H1 (cell line): Measurements from ENCODE around the gene TYMS. TPM values are rescaled to one million over a fixed set of nuclear protein-coding genes. Genes with fewer than 3 reads are reported as not detected.

Source experiments
- CTCF ChIA-PET: fragments of 300-600 bp; sonication (Branson Sonifier 250); formaldehyde crosslinking; loops from one replicate; lab custom pipeline; 2021; ENCODE audit not compliant: partially characterized antibody; lab: Charles Lee
- POLR2A ChIA-PET: fragments of 300-600 bp; sonication (Branson Sonifier 250); formaldehyde crosslinking; loops from one replicate; lab custom pipeline; 2021; ENCODE audit warnings: inconsistent platforms; ENCODE audit not compliant: partially characterized antibody; lab: Charles Lee
- DNase-seq, 2 experiments: peaks; one replicate each; pipeline versions ENCODE4 v3.0.0 to v3.0.0-alpha.2; 2010 to 2022; ENCODE audit warnings: low spot score in 2 of 2, low read depth in 1 of 2, mixed read lengths in 1 of 2
- FAIRE-seq: peaks from 2 replicates; lab custom pipeline; 2011; peaks lifted over from hg19 to GRCh38; lab: Jason Lieb, UNC
- H2AFZ ChIP-seq: 2 replicates; pipeline ENCODE4 v1.8.1; 2012; ENCODE audit warnings: low read length, inconsistent platforms
- H2AK5ac ChIP-seq: 2 replicates; pipeline ENCODE4 v1.6.1; 2013; ENCODE audit warnings: low read depth, low read length
- H2BK120ac ChIP-seq: replicated peaks from 2 replicates; pipeline ENCODE3; 2013; ENCODE audit warnings: low read depth, low read length, inconsistent platforms
- H2BK12ac ChIP-seq: 2 replicates; pipeline ENCODE4 v1.6.1; 2013; ENCODE audit warnings: low read depth, low read length
- H2BK15ac ChIP-seq: 2 replicates; pipeline ENCODE4 v1.6.1; 2013; ENCODE audit warnings: low read length
- H2BK20ac ChIP-seq: 2 replicates; pipeline ENCODE4 v1.6.1; 2013; ENCODE audit warnings: low read length
- H2BK5ac ChIP-seq: 2 replicates; pipeline ENCODE4 v1.6.1; 2013; ENCODE audit warnings: low read depth, low read length
- H3K14ac ChIP-seq: 2 replicates; pipeline ENCODE4 v1.6.1; 2013; ENCODE audit warnings: inconsistent platforms; ENCODE audit not compliant: insufficient read length
- H3K18ac ChIP-seq: 2 replicates; pipeline ENCODE4 v1.6.1; 2013; ENCODE audit warnings: low read length; ENCODE audit errors: extremely low read depth
- H3K23ac ChIP-seq: 2 replicates; pipeline ENCODE4 v1.6.1; 2013; ENCODE audit warnings: inconsistent platforms; ENCODE audit not compliant: insufficient read length
- H3K23me2 ChIP-seq: 2 replicates; pipeline ENCODE4 v1.6.1; 2013; ENCODE audit warnings: low read depth, low read length
- H3K27ac ChIP-seq: 2 replicates; pipeline ENCODE4 v1.6.1; 2011; ENCODE audit warnings: low read depth, low read length, inconsistent platforms
- H3K27me3 ChIP-seq, 4 experiments: replicated peaks in 1 of 4; 1 replicate in 1 of 4; 2 replicates in 3 of 4; pipeline versions ENCODE4 v1.6.1 to v1.8.1; 2011 to 2013; ENCODE audit warnings: low read length in 3 of 4, mild to moderate bottlenecking in 3 of 4, inconsistent platforms in 2 of 4, mixed read lengths in 2 of 4, moderate library complexity in 1 of 4; ENCODE audit not compliant: control insufficient read depth in 3 of 4, insufficient read depth in 3 of 4; ENCODE audit errors: extremely low read depth in 1 of 4
- H3K36me3 ChIP-seq, 4 experiments: 2 replicates each; pipeline versions ENCODE4 v1.6.1 to v1.8.1; 2011 to 2013; ENCODE audit warnings: mild to moderate bottlenecking in 4 of 4, low read length in 3 of 4, moderate library complexity in 2 of 4, control low read depth in 1 of 4, inconsistent platforms in 1 of 4; ENCODE audit not compliant: insufficient read depth in 4 of 4, control insufficient read depth in 2 of 4
- H3K4ac ChIP-seq: replicated peaks from 2 replicates; pipeline ENCODE3; 2013; ENCODE audit warnings: low read length, low read depth, mixed read lengths, inconsistent platforms; ENCODE audit not compliant: insufficient read length
- H3K4me1 ChIP-seq, 4 experiments: replicated peaks in 1 of 4; 1 replicate in 1 of 4; 2 replicates in 3 of 4; pipeline versions ENCODE4 v1.6.1 to v1.8.1; 2011 to 2013; ENCODE audit warnings: low read length in 3 of 4, inconsistent platforms in 2 of 4, mixed read lengths in 1 of 4; ENCODE audit not compliant: insufficient read depth in 4 of 4, control insufficient read depth in 3 of 4
- H3K4me2 ChIP-seq, 2 experiments: 2 replicates each; pipeline versions ENCODE4 v1.6.1 to v1.8.1; 2011 to 2013; ENCODE audit warnings: low read depth in 2 of 2, low read length in 2 of 2, control low read depth in 1 of 2, inconsistent platforms in 1 of 2, mild to moderate bottlenecking in 1 of 2; ENCODE audit not compliant: insufficient read depth in 1 of 2
- H3K4me3 ChIP-seq, 4 experiments: fragments of 200-600, 300-600 bp in 1 of 4; sonication (generic), shearing (Covaris generic), sonication (Bioruptor Twin) in 1 of 4; 2 replicates each; pipeline versions ENCODE4 v1.5.1 to v1.8.1; 2011 to 2016; ENCODE audit warnings: low read length in 4 of 4, low read depth in 3 of 4, control low read depth in 2 of 4, inconsistent platforms in 2 of 4, mild to moderate bottlenecking in 2 of 4, mixed read lengths in 1 of 4, moderate library complexity in 1 of 4; ENCODE audit not compliant: insufficient read depth in 2 of 4; ENCODE audit errors: extremely low read depth in 1 of 4
- H3K56ac ChIP-seq: replicated peaks from 2 replicates; pipeline ENCODE3; 2013; ENCODE audit warnings: low read depth, mild to moderate bottlenecking, mixed read lengths, low read length, inconsistent platforms; ENCODE audit not compliant: insufficient read length
- H3K79me1 ChIP-seq: 2 replicates; pipeline ENCODE4 v1.6.1; 2013; ENCODE audit warnings: low read depth, low read length, control low read depth
- H3K79me2 ChIP-seq, 2 experiments: 2 replicates each; pipeline versions ENCODE4 v1.6.1 to v1.8.1; 2012 to 2013; ENCODE audit warnings: low read length in 2 of 2, mild to moderate bottlenecking in 2 of 2, inconsistent platforms in 1 of 2; ENCODE audit not compliant: insufficient read depth in 2 of 2, control insufficient read depth in 1 of 2
- H3K9ac ChIP-seq, 4 experiments: replicated peaks in 1 of 4; 1 replicate in 1 of 4; 2 replicates in 3 of 4; pipeline versions ENCODE4 v1.6.1 to v1.8.1; 2011 to 2013; ENCODE audit warnings: low read depth in 3 of 4, low read length in 3 of 4, control low read depth in 2 of 4, mild to moderate bottlenecking in 2 of 4, moderate library complexity in 2 of 4, inconsistent platforms in 1 of 4; ENCODE audit errors: extremely low read depth in 1 of 4
- H3K9me3 ChIP-seq, 2 experiments: 2 replicates each; pipeline versions ENCODE4 v1.6.1 to v1.8.1; 2012 to 2013; ENCODE audit warnings: mild to moderate bottlenecking in 2 of 2, moderate library complexity in 2 of 2, control low read depth in 1 of 2, inconsistent platforms in 1 of 2, low read depth in 1 of 2, low read length in 1 of 2, mixed read lengths in 1 of 2; ENCODE audit not compliant: insufficient read depth in 2 of 2
- H4K20me1 ChIP-seq, 2 experiments: replicated peaks in 1 of 2; 2 replicates each; pipeline versions ENCODE3 to v1.8.1; 2011 to 2013; ENCODE audit warnings: inconsistent platforms in 2 of 2, low read length in 2 of 2, mild to moderate bottlenecking in 1 of 2; ENCODE audit not compliant: insufficient read depth in 2 of 2, control insufficient read depth in 1 of 2
- H4K5ac ChIP-seq: 2 replicates; pipeline ENCODE4 v1.6.1; 2013; ENCODE audit warnings: low read length, low read depth, mixed read lengths, inconsistent platforms; ENCODE audit not compliant: insufficient read length
- H4K8ac ChIP-seq: 2 replicates; pipeline ENCODE4 v1.8.0; 2013; ENCODE audit warnings: mild to moderate bottlenecking, moderate library complexity, low read length, inconsistent platforms; ENCODE audit not compliant: insufficient read depth; ENCODE audit errors: extremely low read depth
- H4K91ac ChIP-seq: replicated peaks from 2 replicates; pipeline ENCODE3; 2013; ENCODE audit warnings: low read length, mixed read lengths, inconsistent platforms; ENCODE audit not compliant: insufficient read length
- ASH2L ChIP-seq: fragments of 200-600, 300-600 bp; sonication (generic); IDR thresholded peaks from one replicate; pipeline ENCODE4 v1.7.1; 2017; ENCODE audit warnings: low read length
- CHD2 ChIP-seq: IDR thresholded peaks from 2 replicates; pipeline ENCODE4 v1.6.1; 2012; ENCODE audit warnings: low read length, improper control_type of control experiment
- CREB1 ChIP-seq: IDR thresholded peaks from 2 replicates; pipeline ENCODE4 v1.6.1; 2012; ENCODE audit warnings: inconsistent platforms
- HDAC6 ChIP-seq: IDR thresholded peaks from one replicate; pipeline ENCODE4 v1.7.1; 2012; ENCODE audit warnings: low read depth, mild to moderate bottlenecking, inconsistent platforms, low read length, moderate library complexity
- JUN ChIP-seq: IDR thresholded peaks from 2 replicates; pipeline ENCODE4 v1.6.1; 2011; ENCODE audit warnings: low read depth, mild to moderate bottlenecking, improper control_type of control experiment, low read length
- KDM1A ChIP-seq: fragments of 200-600, 300-600 bp; sonication (generic); IDR thresholded peaks from 2 replicates; pipeline ENCODE4 v1.7.1; 2016; ENCODE audit warnings: mild to moderate bottlenecking, low read length, borderline replicate concordance
- POLR2AphosphoS5 ChIP-seq: IDR thresholded peaks from 2 replicates; pipeline ENCODE4 v1.6.1; 2011; ENCODE audit warnings: low read depth, low read length
- POU5F1 ChIP-seq: IDR thresholded peaks from 2 replicates; pipeline ENCODE4 v1.6.1; 2011; ENCODE audit warnings: low read depth, mild to moderate bottlenecking, low read length, moderate library complexity
- RAD21 ChIP-seq, 2 experiments: IDR thresholded peaks in 1 of 2; conservative IDR thresholded peaks in 1 of 2; 2 replicates each; pipeline ENCODE4 v1.6.1; 2011; ENCODE audit warnings: low read depth in 2 of 2, low read length in 2 of 2, improper control_type of control experiment in 1 of 2, inconsistent platforms in 1 of 2, mild to moderate bottlenecking in 1 of 2, moderate library complexity in 1 of 2
- RBBP5 ChIP-seq: IDR thresholded peaks from 2 replicates; pipeline ENCODE4 v1.7.1; 2012; ENCODE audit warnings: low read depth, mild to moderate bottlenecking, inconsistent platforms, low read length, moderate library complexity, borderline replicate concordance
- RFX5 ChIP-seq: IDR thresholded peaks from 2 replicates; pipeline ENCODE4 v1.6.1; 2011; ENCODE audit warnings: low read depth, low read length, improper control_type of control experiment, borderline replicate concordance
- RNF2 ChIP-seq: fragments of 200-900, 300-1000 bp; sonication (generic); IDR thresholded peaks from 2 replicates; pipeline ENCODE4 v1.7.1; 2016; ENCODE audit warnings: borderline replicate concordance, low read depth, mild to moderate bottlenecking, antibody characterized with exemption, low read length; ENCODE audit not compliant: poor library complexity, severe bottlenecking; ENCODE audit errors: missing control alignments
- SIRT6 ChIP-seq: IDR thresholded peaks from one replicate; pipeline ENCODE4 v1.7.1; 2012; ENCODE audit warnings: low read length, inconsistent platforms
- TBP ChIP-seq: IDR thresholded peaks from 2 replicates; pipeline ENCODE4 v1.6.1; 2011; ENCODE audit warnings: low read depth, low read length, improper control_type of control experiment
- TCF12 ChIP-seq: IDR thresholded peaks from 2 replicates; pipeline ENCODE4 v1.6.1; 2011; ENCODE audit warnings: low read depth, mild to moderate bottlenecking, low read length
- YY1 ChIP-seq: IDR thresholded peaks from 2 replicates; pipeline ENCODE4 v1.6.1; 2011; ENCODE audit warnings: low read depth, mild to moderate bottlenecking, low read length
- WGBS, 2 experiments: shearing (Covaris generic) in 1 of 2; methylation state at CpG; one replicate each; pipeline versions ENCODE4 v1.1.6 to v1.1.7; 2013 to 2015; ENCODE audit warnings: low lambda C conversion rate in 2 of 2, mixed read lengths in 2 of 2, inconsistent platforms in 1 of 2, low coverage in 1 of 2, missing lambda C conversion rate in 1 of 2; ENCODE audit not compliant: insufficient replicate concordance in 2 of 2, insufficient coverage in 1 of 2, insufficient read length in 1 of 2; ENCODE audit errors: extremely low coverage in 1 of 2, missing lambda C conversion rate in 1 of 2; 5-methylcytosine and 5-hydroxymethylcytosine counted together
- polyA plus RNA-seq, 7 experiments: library from polyadenylated mRNA; depleted of rRNA in 3 of 7; stranded (reverse) in 5 of 7; unstranded in 2 of 7; fragments of >200 nt in 5 of 7; fragments of 200-250 nt in 2 of 7; gene quantifications; 1 replicate in 5 of 7; 2 replicates in 1 of 7; 4 replicates in 1 of 7; pipeline versions ENCODE4 v1.2.1 to v1.2.3, GENCODE V29; 2011 to 2013; ENCODE audit warnings: missing spikeins in 2 of 7, mixed read lengths in 2 of 7
- total RNA-seq: library from RNA; stranded (reverse); fragmentation: NEBNext Ultra II Directional; extraction: Animal tissue kit (Norgen Biotek cat#: 25700); gene quantifications from 2 replicates; pipeline ENCODE4 v1.2.1, GENCODE V29; 2021

TYMS gene
- total and polyA plus RNA-seq, 2 of the 8 experiments (the other 6 are each of a cell fraction or from before 2014, with no cell fraction given) = 91.9 to 110 TPM

DNA sequence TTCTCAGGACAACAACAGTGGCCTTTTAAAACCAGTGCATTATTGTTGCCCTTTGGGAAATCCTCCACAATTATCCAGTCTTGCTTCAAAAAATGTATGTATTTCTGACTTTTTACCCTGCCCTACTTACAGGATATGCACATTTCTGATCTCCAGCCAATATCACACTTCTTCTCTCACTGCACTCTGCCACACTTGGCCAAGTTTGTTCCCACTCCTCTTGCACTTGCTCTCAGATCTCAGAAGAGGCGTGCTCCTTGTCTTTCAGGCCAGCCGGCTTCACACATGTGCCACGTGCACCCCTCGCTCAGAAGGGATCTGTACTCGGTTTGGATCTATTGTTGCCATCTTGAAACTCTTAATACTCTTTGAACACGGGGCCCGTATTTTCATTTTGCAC is 45.3 kb upstream of the TYMS start:
- Histone ChIP-seq H2AFZ (no peak overlapping the region), H2BK5ac (no peak overlapping the region), H3K23me2 (no peaks in the 10 kb centered on the region; the same call in 1 of the 2 replicates), H3K4ac (no peak overlapping the region), H3K79me1 (no peaks in the 10 kb centered on the region), H4K5ac (no peak overlapping the region), H2BK15ac (no peak overlapping the region), H3K4me1 (no peaks in the 10 kb centered on the region), H3K27me3 (no peaks in the 10 kb centered on the region), H3K9me3 (no peaks in the 10 kb centered on the region), H3K79me2 (no peaks in the 10 kb centered on the region), H3K36me3 (no peaks in the 10 kb centered on the region), H2BK120ac (no peak overlapping the region), H4K91ac (no peak overlapping the region), H3K23ac (no peak overlapping the region), H3K9ac (no peak overlapping the region), H4K8ac (no peak overlapping the region), H4K20me1 (no peaks in the 10 kb centered on the region), H3K4me2 (no peak overlapping the region), H2BK12ac (no peak overlapping the region), H3K4me3 (no peak overlapping the region), H3K56ac (no peak overlapping the region), H2AK5ac (no peak overlapping the region), H2BK20ac (no peak overlapping the region), H3K18ac (no peak overlapping the region), H3K14ac (no peak overlapping the region), H3K27ac (no peak overlapping the region)
- no peak for FAIRE-seq
- no peak for DNase-seq
- WGBS, 2 experiments = 92% methylated on average over 7 of the region's 7 CpGs; no CpG with 5 or more reads in 1 of the 2 experiments
- POLR2A ChIA-PET = no interaction called here
- CTCF ChIA-PET = interaction anchor here (0.9 kb wide), 1 partner anchor 28 kb away, joined by 4 read pairs; no protein-coding TSS in a partner anchor
- no peak for TF ChIP-seq TCF12
- TF ChIP-seq HDAC6 = no peak
- no peak for TF ChIP-seq TBP
- no peak for TF ChIP-seq CHD2
- no peak for TF ChIP-seq RNF2
- TF ChIP-seq RAD21 (IDR thresholded peaks at IDR 0.05 in 1 of 2, conservative IDR thresholded peaks at IDR 0.05 in 1 of 2; ENCODE audit: low read depth in 2 of 2, low read length in 2 of 2) = no peak
- no peak for TF ChIP-seq POU5F1
- TF ChIP-seq RFX5 = no peak
- TF ChIP-seq KDM1A = no peak
- TF ChIP-seq JUN = no peak
- no peak for TF ChIP-seq POLR2AphosphoS5
- no peak for TF ChIP-seq ASH2L
- no peak for TF ChIP-seq SIRT6
- no peak for TF ChIP-seq YY1
- no peak for TF ChIP-seq CREB1
- no peak for TF ChIP-seq RBBP5
